Suppressor macrophage treated with lipopolysaccharide for 1 hour (primary cell): ENCODE measurements around the gene EPHA3.

Source experiments
- DNase-seq, 3 donors: peaks; one replicate each; pipeline ENCODE4 v3.0.0-alpha.2; 2020 to 2022

Gene EPHA3

DNA sequence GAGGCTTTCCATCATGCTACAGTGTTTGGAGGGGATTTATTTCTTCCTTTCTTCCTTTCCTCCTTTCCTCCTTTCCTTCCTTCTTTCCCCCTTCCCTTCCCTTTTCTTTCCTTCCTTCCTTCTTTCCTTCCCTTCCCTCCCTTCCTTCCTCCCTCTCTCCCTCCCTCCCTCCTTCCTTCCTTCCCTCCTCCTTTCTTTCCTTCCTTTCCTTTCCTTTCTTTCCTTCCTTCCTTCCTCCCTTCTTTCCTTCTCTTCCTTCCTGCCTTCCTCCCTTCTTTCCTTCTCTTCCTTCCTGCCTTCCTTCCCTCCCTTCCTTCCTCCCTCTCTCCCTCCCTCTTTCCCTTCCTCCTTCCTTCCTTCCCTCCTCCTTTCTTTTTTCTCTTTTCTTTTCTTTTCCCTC is 127.2 kb downstream of the EPHA3 start:
- DNase-seq = no peak

DNA sequence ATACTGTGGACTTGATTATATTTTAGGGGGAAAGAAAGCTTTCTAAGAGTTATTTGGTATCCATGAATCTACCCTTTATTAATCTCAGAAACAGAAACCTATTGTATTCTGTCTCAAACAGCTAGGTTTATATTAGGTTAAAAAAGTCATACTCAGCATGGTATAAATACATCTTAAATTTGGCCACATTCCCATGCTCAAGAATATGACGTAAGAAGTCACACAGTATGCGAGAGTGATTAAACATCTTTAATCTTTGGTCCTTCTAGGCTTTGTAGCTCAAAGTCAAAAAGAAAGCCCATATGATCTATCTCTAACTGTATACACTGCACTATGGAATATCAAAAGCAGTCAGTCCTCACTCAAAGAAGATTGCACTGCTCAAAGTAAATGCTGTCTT is 131.4 kb downstream of the EPHA3 start:
- no peak for DNase-seq

DNA sequence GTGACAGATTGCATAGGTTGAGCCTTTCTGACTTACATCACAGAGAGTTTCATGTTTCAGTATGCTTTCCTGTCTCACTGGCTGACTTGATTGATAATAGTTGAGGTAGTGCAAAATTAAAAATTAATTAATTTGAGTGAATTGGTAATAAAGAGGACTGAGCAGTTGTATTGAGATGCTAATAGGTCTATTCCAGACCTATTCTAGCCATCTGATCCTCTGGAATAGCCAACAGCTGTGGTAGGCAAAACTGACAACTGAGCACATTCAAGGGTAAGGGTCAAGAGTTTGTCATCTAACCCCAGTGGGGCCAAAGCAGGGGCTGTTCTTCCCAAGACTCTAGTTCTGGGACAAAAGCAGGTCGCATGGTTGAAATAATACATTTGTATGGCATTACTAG is 132.4 kb downstream of the EPHA3 start:
- DNase-seq = no peak

DNA sequence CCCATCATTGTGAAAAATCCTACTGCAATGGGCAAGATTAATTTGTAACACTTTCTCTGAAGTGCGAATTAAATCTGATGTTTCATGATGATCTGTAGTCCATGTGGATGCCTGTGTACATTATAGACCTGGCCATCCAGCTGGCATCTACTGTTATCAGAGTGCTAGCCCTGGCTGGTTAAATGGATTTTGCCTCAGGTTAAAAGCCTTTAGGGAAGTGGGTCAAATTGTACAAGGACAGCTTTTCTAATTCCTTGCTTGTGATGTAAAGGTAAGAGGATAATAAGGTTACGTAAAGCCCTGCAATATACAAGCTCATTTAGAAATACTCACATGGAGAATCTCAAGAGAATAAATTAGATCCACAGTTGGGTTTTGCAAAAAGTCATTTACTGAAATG is 138.2 kb downstream of the EPHA3 start:
- no peak for DNase-seq

DNA sequence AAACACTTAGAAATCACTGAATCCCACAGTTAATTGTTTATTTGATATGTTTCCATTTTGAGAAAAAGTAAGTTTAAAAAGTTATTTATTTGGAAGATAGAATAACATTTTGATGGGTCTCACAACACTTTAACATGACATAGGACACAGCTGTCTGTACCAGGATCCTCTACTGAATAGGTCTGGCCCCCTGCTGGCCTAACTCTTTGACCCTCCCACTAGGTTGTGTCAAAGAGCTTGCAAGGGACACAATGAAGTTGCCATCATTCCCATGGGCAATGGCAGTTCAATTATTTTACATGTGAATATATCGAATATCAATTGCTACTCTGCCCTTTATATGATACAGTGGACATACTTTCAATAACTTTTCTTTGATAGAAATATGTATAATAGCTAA is 138.9 kb downstream of the EPHA3 start:
- DNase-seq = no peak

DNA sequence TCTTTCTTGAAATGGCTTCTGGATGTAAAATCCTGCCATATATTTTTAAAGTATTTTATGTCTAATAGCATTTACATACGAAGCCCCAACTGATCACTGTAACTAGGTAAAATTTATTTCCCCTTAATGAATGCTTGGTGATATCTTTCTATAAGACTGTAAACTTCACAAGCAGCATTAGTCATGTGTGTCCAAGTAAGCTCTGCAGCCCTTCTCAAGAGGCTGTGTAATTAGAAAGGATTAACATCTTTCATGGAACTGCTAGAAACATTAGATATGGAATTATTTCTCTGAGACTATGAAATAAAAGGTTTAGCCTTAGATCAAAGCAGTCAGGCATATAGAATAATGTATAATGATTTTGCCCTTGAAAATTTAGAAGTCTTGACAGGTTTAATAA is 143.3 kb downstream of the EPHA3 start:
- no peak for DNase-seq

DNA sequence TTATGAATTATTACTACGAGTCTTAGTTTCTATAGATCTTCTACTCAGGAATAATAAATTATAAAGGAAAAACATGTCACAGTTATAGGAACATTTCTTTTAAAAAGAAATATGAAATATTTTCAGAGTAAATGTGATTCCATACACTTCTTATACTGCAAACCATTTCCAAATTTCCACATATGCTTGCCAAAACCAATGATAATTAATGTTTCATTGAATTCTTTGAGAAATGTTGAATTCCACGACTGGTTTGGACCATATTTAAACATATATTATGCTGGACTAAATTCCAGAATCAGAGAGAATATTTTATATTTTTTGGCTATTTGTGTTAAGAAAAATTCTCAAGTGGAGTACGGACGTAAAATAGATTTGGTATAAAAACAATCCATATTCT is 144.6 kb downstream of the EPHA3 start:
- no peak for DNase-seq

DNA sequence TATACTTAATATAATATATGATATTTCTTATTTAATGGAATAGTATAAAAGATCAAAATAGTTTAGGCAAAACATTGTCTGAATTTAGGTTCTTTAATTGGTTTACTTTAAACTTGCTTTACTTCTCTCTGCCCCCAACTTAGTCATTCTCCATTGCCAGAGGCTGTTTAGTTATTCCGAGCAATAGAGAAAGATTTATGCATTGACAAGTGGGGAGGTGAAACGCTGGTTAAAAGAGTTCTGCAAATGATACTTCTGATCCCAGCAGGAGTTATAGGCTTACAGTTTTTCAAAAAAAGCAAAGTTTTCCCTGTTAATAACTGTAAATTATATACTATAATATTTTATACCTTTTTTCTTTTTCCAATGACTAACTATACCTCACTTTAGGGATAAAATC is 145.4 kb downstream of the EPHA3 start:
- DNase-seq = no peak

DNA sequence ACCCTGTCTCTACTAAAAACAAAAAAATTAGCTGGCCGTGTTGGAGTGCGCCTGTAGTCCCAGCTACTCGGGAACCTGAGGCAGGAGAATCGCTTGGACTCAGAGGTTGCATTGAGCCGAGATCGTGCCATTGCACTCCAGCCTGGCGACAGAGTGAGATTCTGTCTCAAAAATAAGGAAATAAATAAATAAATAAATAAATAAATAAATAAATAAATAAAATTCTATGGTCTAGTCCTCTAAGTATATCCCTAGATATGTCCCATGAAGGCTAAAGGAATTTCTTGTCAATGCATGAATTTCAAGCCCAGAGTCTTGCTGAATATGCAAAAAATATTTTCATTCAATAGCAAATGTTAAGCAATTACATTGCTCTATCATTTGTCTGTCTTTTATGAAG is 149.0 kb downstream of the EPHA3 start:
- DNase-seq = no peak

DNA sequence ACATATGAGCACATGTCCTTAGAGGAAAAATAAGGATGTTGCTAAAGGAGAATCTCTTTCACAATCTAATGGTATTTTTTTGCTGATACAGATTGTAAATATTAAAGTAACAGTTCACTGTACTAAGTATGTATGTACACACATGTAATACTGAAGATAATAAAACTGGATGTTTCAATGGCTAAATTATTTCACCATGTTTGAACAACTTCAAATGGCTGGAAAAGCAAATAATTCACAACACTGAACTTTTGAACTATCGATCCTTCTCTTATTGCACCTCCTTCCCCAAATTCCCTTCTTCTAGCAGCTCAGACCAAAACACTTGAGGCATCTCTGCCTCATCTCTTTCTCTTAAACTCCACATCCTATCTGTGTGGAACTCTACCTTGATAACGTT is 149.5 kb downstream of the EPHA3 start:
- no peak for DNase-seq

DNA sequence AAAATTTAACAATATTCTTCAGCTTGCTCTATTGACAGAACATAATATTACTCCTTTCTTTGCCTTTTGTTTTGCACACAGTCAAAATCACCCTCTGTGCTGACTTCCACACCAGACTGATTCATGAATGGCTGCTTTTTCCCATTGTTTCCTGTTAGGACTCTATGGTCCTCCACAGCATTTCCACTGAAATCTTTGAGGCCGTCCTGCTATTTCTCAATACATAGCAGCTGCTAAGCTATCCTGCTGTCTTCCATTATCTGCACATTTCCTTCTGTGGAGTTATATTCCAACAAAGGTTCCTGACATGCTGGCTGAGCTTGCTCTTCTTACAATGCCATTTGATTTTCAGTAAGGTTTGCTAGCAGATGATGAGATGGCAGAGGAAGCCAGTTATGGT is 153.3 kb downstream of the EPHA3 start:
- no peak for DNase-seq

DNA sequence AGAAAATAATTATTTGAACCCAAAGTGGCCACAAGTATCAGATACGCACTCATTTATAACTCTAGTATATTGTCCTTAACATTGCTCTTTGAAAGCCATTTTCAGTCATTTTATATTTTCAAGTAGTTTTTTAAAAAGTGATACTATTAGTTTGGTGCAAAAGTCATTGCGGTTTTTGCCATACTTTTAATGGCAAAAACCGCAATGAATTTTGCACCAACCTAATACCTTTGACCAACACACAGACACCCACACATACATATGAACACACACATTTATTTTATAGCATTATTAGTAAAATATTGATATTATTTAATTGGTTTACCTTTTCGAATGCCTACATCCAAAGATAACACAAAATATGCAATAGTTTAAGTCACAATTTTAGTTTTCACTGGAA is 154.3 kb downstream of the EPHA3 start:
- no peak for DNase-seq

DNA sequence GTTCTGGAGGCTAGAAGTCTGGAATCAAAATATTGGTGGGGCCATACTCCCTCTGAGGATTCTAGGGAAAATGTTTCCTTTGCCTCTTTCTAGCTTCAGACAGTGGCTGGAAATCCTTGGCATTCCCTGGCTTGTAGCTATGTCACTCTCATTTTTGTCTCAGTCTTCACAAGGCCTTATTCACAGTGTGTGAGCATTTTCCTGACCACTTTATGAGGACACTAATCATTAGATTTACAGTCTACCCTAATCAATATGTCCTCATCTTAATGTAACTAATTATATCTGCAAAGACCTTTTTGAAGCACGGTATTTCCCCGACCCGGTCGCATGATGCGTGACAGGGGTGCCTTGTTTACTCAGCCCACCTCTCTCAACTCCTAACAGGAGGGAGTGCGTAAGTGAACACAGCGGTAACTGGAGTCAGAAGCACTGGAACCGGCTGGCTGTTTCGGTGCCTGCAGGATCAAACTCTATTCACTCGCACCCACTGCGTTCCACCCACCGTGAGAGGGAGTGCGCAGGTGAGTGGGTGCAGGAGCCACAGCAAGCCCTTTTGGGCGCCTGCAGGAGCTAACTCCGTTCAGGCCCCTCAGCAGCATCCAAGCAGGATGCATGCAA is 155.0 kb downstream of the EPHA3 start:
- no peak for DNase-seq

DNA sequence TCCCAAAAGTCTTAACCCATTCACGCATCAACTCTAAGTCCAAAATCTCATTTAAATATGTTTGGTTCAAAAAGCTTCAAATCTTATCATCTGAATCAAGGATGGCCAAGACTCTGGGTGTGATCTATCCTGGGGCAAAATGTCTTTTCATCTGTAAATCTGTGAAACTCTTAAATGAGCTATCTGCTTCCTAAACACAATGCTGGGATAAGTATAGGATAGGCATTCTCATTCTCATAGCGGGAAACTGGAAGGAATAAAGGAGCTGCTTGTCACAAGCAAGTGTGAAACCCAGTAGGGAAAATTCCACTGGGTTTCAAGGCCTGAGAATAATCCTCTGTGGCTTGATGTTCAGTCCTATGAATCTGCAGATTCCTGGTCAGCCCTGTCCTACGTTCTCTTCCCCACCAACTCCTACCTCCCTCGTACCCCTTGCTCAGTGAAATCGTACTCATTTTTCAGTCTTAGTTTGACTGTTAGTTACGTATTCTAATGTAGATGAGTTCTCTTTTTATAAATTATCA is 156.7 kb downstream of the EPHA3 start:
- DNase-seq = no peak

DNA sequence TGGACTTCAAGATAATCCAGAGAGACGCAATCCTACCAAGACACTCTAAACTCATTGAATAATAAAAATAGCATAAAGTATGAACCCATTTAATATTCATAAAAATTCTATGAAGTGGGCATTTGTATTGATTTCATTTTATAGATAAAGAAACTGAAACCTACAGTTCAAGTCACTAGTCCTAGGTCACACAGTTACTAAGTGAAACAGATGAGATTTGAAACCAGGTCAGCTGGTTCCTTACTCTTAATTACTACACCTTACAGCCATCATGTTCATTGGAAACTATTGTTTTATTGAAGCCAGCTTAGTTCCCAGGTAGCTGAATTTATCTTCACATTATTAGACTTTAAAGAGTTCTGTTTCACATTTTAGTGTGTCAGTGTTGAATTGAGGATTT is 158.7 kb downstream of the EPHA3 start:
- no peak for DNase-seq

DNA sequence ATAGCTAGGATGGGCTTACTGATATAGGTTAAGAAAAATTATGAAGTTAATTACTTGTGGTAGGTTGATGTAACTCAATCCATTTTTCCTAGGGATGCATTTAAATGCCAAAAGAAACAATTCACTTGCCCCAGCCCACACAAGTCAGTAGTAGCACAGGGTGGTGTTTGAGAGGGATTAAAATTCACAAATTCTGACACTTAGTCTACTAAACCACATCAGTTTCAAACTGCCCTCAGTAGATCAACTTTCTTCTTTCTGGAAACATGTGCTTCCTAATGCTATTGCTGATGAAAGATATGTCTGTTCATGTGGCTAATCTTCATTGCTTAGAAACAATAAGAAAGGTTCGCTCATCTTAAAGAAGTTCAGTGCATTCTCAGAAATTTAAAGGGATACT is 160.6 kb downstream of the EPHA3 start:
- DNase-seq = no peak

DNA sequence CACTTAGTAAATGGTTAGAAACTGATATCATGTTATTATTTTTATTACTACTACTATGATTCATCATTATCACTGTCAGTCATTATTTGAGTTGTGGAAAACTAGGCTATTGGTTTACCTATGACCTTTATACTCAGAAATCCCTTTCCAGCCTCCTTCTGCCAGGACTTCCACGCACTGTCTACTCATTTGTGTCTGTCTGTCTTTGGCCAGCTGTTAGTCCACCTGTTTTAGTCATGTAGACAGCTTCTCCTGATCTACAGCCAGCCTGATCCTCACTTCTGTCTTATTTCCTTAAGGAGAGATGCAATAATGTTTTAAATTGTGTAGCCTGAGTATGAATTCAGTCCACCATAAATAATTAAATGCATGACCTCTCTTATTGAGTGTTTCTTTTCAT is 162.8 kb downstream of the EPHA3 start:
- DNase-seq = no peak

DNA sequence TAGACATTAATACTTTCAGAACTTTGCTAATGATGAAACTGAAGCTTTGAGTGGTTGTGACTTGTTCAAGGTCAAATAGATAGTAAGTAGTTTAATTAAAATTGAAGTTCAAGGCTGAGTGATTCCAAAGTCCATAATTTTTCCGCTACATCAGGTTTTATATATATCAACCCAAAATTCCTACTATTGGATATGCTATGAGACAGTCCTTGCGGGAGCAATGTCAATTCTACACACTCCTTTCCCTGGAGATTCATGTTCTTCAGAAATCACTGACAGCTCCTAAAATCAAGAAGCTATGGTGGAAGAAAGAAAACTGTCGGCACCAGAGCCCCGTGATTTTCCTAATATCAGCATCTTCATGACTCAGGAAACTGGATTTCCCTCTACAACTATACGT is 167.6 kb downstream of the EPHA3 start:
- no peak for DNase-seq

DNA sequence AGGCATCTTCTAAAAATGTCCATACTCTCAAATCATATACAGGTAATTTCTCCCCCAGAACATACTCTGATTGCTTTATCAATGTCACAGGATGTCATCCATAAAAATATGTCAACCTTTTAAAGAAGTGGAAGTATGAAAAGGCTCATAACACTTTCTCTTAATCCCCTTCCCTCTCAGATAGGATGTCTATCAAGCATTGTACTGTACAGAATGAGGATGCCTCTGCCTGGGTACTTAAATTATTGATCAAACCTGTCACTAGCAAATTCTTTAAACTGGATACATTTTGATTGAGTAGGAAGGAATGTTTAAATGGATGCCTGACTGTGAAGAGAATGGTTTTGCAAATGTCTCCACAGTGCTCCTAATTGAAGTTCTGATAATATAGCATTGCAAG is 168.7 kb downstream of the EPHA3 start:
- DNase-seq = no peak

DNA sequence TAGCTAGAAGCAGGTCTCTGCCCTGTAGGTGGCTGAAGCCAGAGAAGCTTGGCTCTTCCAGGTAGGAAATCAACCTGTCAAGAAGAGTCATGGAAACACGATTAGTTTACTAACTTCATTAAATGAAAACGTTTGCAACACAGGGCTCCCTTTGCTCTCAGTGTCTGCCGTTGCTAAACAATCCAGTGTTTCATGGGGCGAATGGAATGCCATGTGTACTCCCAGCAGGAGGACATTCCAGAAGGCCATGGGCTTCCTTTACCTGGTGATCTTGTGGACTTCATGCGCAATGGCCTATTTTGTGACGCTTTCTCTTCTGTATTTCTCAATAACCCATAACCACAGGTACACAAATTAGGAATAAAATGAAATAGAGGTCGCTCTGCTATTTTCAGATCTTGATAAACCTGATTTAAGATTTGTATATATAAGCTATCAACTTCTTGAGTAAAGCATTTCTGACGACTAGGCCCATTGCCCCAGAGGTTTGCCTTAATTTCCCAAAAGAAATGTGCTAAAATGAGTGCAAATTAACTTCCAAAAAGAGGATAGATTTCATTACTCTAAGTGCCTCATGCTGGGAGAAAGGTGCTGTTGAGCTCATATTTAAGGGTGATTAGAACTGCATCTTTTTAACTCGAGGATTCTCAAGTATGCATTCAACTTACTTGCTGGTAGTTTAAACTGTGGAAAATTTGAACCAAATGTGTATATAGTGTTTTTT is 171.0 kb downstream of the EPHA3 start:
- DNase-seq = no peak

DNA sequence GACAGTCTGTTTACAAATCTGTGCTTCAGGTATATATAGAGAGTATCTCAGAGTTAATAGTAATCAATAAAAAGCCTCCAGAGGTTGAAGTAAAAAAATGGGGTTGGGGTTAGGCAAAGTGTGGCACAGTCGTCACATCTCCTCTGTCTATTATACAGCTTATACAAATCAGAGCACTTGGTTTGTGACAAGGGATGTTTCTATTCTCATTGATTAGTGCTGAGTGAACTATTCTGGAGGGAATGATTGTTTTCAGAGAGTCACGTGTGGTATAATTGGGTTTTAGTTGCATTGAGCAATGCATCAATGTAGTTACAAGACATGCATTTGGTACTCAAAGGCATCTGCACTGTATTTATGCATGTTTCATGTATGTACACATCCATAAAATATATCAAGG is 172.9 kb downstream of the EPHA3 start:
- DNase-seq = no peak

DNA sequence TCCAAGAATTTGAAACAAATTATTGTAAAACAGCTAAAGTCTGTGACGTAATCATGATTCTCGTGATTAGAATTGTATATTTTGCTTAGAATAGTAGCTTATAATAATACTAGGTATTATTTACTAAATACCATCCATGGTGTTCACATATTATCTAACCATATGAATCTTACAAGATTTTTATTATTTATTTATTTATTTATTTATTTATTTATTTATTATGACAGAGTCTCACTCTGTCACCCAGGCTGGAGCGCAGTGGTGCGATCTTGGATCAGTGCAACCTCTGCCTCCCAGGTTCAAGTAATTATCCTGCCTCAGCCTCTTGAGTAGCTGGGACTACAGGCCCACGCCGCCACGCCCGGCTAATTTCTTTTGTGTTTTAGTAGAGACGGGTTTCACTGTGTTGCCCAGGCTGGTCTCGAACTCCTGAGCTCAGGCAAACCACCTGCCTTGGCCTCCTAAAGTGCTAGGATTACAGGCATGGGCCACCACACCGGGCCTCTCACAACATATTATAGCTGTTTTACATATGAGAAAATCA is 173.5 kb downstream of the EPHA3 start:
- DNase-seq = no peak

DNA sequence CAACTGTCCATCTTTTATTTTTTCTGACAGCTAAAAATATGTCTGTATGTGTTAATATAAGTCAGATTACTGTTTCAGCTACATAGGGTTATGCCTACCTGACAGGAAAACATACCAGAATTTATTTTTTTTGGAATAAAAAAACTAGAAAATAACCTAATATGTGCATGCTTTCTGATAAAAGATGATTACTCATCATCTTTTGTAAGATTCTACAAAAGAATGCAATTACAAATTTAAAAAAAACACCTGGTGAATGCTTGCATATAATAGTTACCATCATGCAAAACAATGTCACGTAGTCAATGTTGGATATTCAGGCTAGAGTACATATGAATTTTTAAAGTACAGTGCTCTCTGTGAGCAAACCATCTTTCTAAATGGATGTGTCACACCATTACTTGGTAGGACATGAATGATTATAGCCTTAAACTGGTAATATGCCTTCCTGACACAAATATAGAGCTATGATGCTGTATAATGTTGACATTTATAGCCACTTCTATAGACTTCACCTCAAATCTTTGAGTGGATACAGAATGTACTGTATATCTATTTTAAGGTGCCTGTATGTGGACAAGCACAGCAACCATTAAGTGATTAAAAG is 180.6 kb downstream of the EPHA3 start:
- DNase-seq = no peak

DNA sequence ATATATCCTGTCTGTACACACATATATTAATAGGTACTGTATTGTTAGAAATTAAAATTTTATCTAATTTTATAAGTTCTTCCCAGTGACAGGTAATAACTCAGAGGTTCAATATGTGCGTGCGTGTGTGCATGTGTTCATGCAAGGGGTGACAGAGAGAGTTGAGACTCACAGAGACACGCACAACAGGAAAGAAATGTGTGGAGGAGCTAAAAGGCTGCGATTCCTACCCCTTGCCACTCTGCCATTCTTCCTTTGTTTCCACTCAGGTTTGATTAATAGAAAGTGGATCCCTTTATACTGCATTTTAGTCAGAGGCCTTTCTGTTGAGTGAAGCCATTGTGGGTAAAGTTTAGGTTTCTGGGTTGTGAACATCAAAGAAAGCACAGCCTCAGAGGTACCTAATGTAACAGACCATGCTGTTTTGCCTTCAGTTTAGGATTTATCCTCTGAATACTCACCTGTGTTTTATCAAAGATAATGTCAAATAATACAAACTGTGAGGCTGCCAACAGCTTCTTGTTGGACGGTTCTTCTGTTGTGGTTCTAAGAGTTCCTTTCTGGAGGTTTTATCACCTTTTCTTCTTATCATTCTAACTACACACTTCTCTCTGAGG is 182.3 kb downstream of the EPHA3 start:
- DNase-seq = no peak
